ENCODE measurements around the gene AGBL5.
"Not testable (repeated sequence)": the region's sequence is repeated elsewhere in the genome, so short reads cannot be mapped to it uniquely, and the experiment has no call there.

The AGBL5 gene

DNA sequence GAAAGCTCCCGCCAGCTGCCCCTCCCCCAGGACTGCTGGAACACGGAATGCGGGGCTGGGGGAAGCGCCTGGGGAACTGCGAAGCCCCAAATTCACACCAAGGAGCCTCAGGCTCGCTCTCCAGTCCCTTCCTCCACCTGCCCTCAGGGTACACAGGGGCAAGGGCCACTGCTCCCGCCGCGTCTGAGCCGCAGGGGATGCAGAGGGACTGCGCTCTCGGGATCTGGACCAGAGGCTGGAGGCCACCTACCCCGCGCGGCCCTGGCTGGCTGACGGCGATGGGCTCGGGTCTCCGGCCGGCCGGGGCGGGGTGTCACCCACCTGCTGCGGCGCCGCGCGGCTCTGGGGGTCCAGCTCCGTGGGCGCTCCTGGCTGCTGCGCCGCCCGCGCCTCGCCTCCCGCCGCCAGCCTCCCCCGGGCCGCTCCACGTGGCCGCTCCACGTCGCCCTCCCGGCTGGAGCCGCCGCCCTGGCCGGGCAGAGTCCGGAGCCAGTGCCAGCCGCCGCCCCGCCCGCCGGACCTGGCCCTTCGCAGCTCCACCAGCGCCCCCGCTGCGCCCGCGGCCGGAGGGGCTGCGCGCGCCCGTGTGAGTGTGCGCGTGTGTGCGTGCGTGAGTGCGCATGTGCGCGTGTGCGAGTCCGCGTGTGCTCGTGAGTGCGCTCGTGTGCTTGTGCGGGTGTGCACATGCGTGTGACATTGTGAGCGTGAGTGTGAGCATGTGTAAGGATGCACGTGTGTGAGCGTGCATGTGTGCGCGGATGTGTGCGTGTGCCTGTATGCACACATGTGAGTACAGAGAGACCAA, 67.3 kb downstream of the AGBL5 start, which contains the start of gene CGREF1:
CGREF1 (minus strand) TSS at position 604 of the 805 bp plus-strand sequence. CDS start 14,762 bp downstream, outside the sequence.
- no peak for DNase-seq (ENCODE audit: low read depth in 2 of 2)

DNA sequence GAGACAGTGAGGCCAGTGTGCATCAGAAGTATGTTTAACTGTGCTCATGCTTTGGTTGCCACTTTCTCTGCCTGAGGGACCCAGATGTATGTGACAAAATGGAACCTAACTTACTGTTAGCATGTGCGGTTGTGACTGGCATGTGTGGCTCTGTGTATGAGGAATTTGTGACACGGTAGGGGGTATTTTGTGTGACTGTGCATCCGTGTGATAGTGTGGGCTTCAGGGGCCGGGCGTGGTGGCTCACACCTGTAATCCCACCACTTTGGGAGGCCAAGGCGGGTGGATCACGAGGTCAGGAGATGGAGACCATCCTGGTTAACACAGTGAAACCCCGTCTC, 67.8 kb downstream of the AGBL5 start:
- not testable (repeated sequence) for DNase-seq (ENCODE audit: low read depth in 2 of 2)
